A549 (cell line): Measurements from ENCODE around the gene FAM8A1. TPM values are rescaled to one million over a fixed set of nuclear protein-coding genes. Genes with fewer than 3 reads are reported as not detected.

ENCODE experiments used
- ATAC-seq, 2 experiments: fragments of 200-7000 bp in 1 of 2; fragments of >200 bp in 1 of 2; cut with Nextera tagmentation in 1 of 2; cut with Tn5 transposase in 1 of 2; 3 replicates each; pipeline versions ENCODE4 v1.8.0 to v1.9.1; 2018 to 2020; ENCODE audit warnings: mild to moderate bottlenecking in 1 of 2, moderate library complexity in 1 of 2
- CTCF ChIA-PET: fragments of 300-600 bp; sonication (Branson Sonifier 250); formaldehyde crosslinking; extraction: SDS; loops from one replicate; lab custom pipeline; 2021; ENCODE audit warnings: antibody characterized with exemption, inconsistent platforms; lab: Yijun Ruan, JAX
- POLR2A ChIA-PET: fragments of 350-600 bp; formaldehyde crosslinking; extraction: SDS; loops from one replicate; lab custom pipeline; 2021; ENCODE audit warnings: antibody characterized with exemption, inconsistent platforms; lab: Yijun Ruan, JAX
- DNase-seq, 2 experiments: peaks; one replicate each; pipeline versions ENCODE4 v3.0.0 to v3.0.0-alpha.2; 2011 to 2016; ENCODE audit warnings: low read depth in 1 of 2, low spot score in 1 of 2
- FAIRE-seq: peaks from 2 replicates; lab custom pipeline; 2011; peaks lifted over from hg19 to GRCh38; lab: Jason Lieb, UNC
- H3K27ac ChIP-seq, 2 experiments: fragments of >200 bp; sonication (Bioruptor Twin); formaldehyde crosslinking; 3 replicates each; pipeline ENCODE4 v1.5.1; 2016 to 2017
- H3K4me1 ChIP-seq: fragments of >200 bp; sonication (Bioruptor Twin); formaldehyde crosslinking; 3 replicates; pipeline ENCODE4 v1.6.1; 2016
- H3K4me2 ChIP-seq: fragments of >200 bp; sonication (Bioruptor Twin); formaldehyde crosslinking; 3 replicates; pipeline ENCODE4 v1.6.1; 2016
- H3K4me3 ChIP-seq: fragments of >200 bp; sonication (Bioruptor Twin); formaldehyde crosslinking; 3 replicates; pipeline ENCODE4 v1.5.1; 2016
- H3K9me3 ChIP-seq: fragments of >200 bp; sonication (Bioruptor Twin); formaldehyde crosslinking; 3 replicates; pipeline ENCODE4 v1.6.1; 2016
- CHD2 ChIP-seq: fragments of 150-350 bp; IDR thresholded peaks from 2 replicates; pipeline ENCODE4 v1.6.1; 2014; ENCODE audit warnings: low read length; ENCODE audit not compliant: partially characterized antibody
- E2F6 ChIP-seq: IDR thresholded peaks from 2 replicates; pipeline ENCODE4 v1.6.1; 2012; ENCODE audit warnings: low read depth, borderline replicate concordance
- EHF ChIP-seq: fragments of 250-450 bp; sonication (Bioruptor Pico); IDR thresholded peaks from 2 replicates; pipeline ENCODE4 v1.5.0; 2020; ENCODE audit warnings: mild to moderate bottlenecking
- ESRRA ChIP-seq: fragments of 150-350 bp; IDR thresholded peaks from 2 replicates; pipeline ENCODE4 v1.6.1; 2014; ENCODE audit warnings: mild to moderate bottlenecking, low read length, borderline replicate concordance
- FOXS1 ChIP-seq: fragments of 250-450 bp; sonication (Bioruptor Pico); IDR thresholded peaks from 2 replicates; pipeline ENCODE4 v1.5.0; 2020; ENCODE audit warnings: mild to moderate bottlenecking, moderate library complexity
- HDAC2 ChIP-seq: fragments of 200-600 bp; sonication (generic); IDR thresholded peaks from 2 replicates; pipeline ENCODE4 v1.6.1; 2016
- HOXB5 ChIP-seq: fragments of 250-450 bp; sonication (Bioruptor Pico); IDR thresholded peaks from 2 replicates; pipeline ENCODE4 v1.5.0; 2020; ENCODE audit warnings: mild to moderate bottlenecking, moderate library complexity
- JUNB ChIP-seq: fragments of >200 bp; sonication (Bioruptor Twin); formaldehyde crosslinking; IDR thresholded peaks from 2 replicates; pipeline ENCODE4 v1.6.1; 2016
- MAZ ChIP-seq: fragments of 150-350 bp; IDR thresholded peaks from 2 replicates; pipeline ENCODE4 v1.6.1; 2014; ENCODE audit warnings: antibody characterized with exemption, low read depth, low read length, borderline replicate concordance
- NFE2L2 ChIP-seq: fragments of 150-350 bp; conservative IDR thresholded peaks from 2 replicates; pipeline ENCODE4 v1.6.1; 2014; ENCODE audit warnings: low read length
- NPAS2 ChIP-seq: fragments of 250-450 bp; sonication (Bioruptor Pico); IDR thresholded peaks from 2 replicates; pipeline ENCODE4 v1.8.0; 2022; ENCODE audit warnings: mild to moderate bottlenecking, moderate library complexity, borderline replicate concordance
- NR3C1 ChIP-seq: fragments of >200 bp; sonication (Bioruptor Twin); formaldehyde crosslinking; IDR thresholded peaks from 3 replicates; pipeline ENCODE4 v1.6.1; 2017
- PBX3 ChIP-seq: IDR thresholded peaks from 2 replicates; pipeline ENCODE4 v1.6.1; 2012
- POLR2AphosphoS2 ChIP-seq: conservative IDR thresholded peaks from 2 replicates; pipeline ENCODE4 v1.6.1; 2012; ENCODE audit warnings: low read length, improper control_type of control experiment, inconsistent platforms
- RFX5 ChIP-seq: fragments of 450-650 bp; IDR thresholded peaks from 2 replicates; pipeline ENCODE4 v1.7.1; 2014; ENCODE audit warnings: antibody characterized with exemption, mild to moderate bottlenecking, moderate library complexity
- SMC3 ChIP-seq: fragments of >200 bp; sonication (Bioruptor Twin); formaldehyde crosslinking; IDR thresholded peaks from 3 replicates; pipeline ENCODE4 v1.6.1; 2018; ENCODE audit warnings: inconsistent platforms
- TP53 ChIP-seq: fragments of 250-450 bp; sonication (Bioruptor Pico); IDR thresholded peaks from 2 replicates; pipeline ENCODE4 v1.5.0; 2021; ENCODE audit warnings: mild to moderate bottlenecking, moderate library complexity
- USF2 ChIP-seq: fragments of 450-650 bp; IDR thresholded peaks from 2 replicates; pipeline ENCODE4 v1.6.1; 2014; ENCODE audit warnings: antibody characterized with exemption
- ZFP36 ChIP-seq: fragments of 450-650 bp; IDR thresholded peaks from 2 replicates; pipeline ENCODE4 v1.6.1; 2014; ENCODE audit warnings: borderline replicate concordance; ENCODE audit not compliant: partially characterized antibody
- ZNF302 ChIP-seq: fragments of 250-450 bp; sonication (Bioruptor Pico); IDR thresholded peaks from 2 replicates; pipeline ENCODE4 v1.9.0; 2021; ENCODE audit warnings: inconsistent platforms, mild to moderate bottlenecking, moderate library complexity
- ZSCAN20 ChIP-seq: fragments of 250-450 bp; sonication (Bioruptor Pico); IDR thresholded peaks from 2 replicates; pipeline ENCODE4 v1.8.0; 2022; ENCODE audit warnings: mild to moderate bottlenecking, moderate library complexity
- WGBS: methylation state at CpG from one replicate; pipeline ENCODE4 v1.1.6; 2017; ENCODE audit errors: missing lambda C conversion rate; 5-methylcytosine and 5-hydroxymethylcytosine counted together
- polyA plus RNA-seq, 4 experiments: library from polyadenylated mRNA; depleted of rRNA in 3 of 4; stranded (reverse); fragments of >200 nt; fragmentation: RNase III in 1 of 4; extraction: RNeasy Plus Mini Kit Qiagen cat#74134 plus additional on column Dnase treatment in 1 of 4; gene quantifications; 2 replicates in 3 of 4; 3 replicates in 1 of 4; pipeline ENCODE4 v1.2.3, GENCODE V29; 2011 to 2017

FAM8A1 gene
- polyA plus RNA-seq, 2 of the 4 experiments (the other 2 are of a cell fraction), result 5.5 to 9.0 TPM

GRCh38 chr6:17556014-17556413, 44.1 kb upstream of the FAM8A1 start (continued):
- TF ChIP-seq PBX3 (no peak), MAZ (no peak)
- TF ChIP-seq, all 56 proteins: peak for 0

- H3K4me2 ChIP-seq, result no peak overlapping the region
- POLR2A ChIA-PET, result no interaction called here
- no peak for TF ChIP-seq TP53
- TF ChIP-seq HDAC2, result no peak
- no peak for TF ChIP-seq FOXS1 (CRISPR knock-in tag)
- no peak for TF ChIP-seq NR3C1
- TF ChIP-seq SMC3, result no peak
- TF ChIP-seq E2F6, result no peak
- no peak for TF ChIP-seq ZNF302 (CRISPR knock-in tag)
- no peak for TF ChIP-seq ZSCAN20 (CRISPR knock-in tag)
- TF ChIP-seq POLR2AphosphoS2, result no peak
- no peak for TF ChIP-seq NPAS2 (CRISPR knock-in tag)
- TF ChIP-seq EHF, result no peak
- no peak for TF ChIP-seq HOXB5
- no peak for TF ChIP-seq NFE2L2
- no peak for TF ChIP-seq ESRRA
- TF ChIP-seq JUNB, result no peak
- TF ChIP-seq ZFP36, result no peak
- TF ChIP-seq, all 56 proteins: peak for 0
- ATAC-seq (no peak), DNase-seq (no peak), FAIRE-seq (no peak)
- WGBS, result 65% methylated on average over 3 of the region's 3 CpGs
- Histone ChIP-seq H3K27ac (no peak overlapping the region), H3K4me1 (no peaks in the 10 kb centered on the region), H3K4me3 (no peak overlapping the region), H3K9me3 (0 out of 3 replicates have a peak, but pooled peaks cover 10% of the 10 kb centered on the region)
- CTCF ChIA-PET, result no interaction called here
Measured at GRCh38 chr6:17562636-17563035, 37.5 kb upstream of the FAM8A1 start.

GRCh38 chr6:17565399-17565798, 34.7 kb upstream of the FAM8A1 start:
- DNase-seq (peak in 1 of 2 experiments; percentile 9), FAIRE-seq (no peak), ATAC-seq (no peak)
- 33% methylated on average over 1 of the region's 3 CpGs for WGBS
- POLR2A ChIA-PET, result no interaction called here
- no peaks in the 10 kb centered on the region for H3K4me1 ChIP-seq
- no peak overlapping the region for H3K4me2 ChIP-seq
- TF ChIP-seq USF2 (no peak), CHD2 (no peak), ZFP36 (peak; percentile 72)
- no peak overlapping the region for H3K4me3 ChIP-seq
- CTCF ChIA-PET, result interaction anchor here (0.8 kb wide), 1 partner anchor 411 kb away, joined by 3 read pairs; no protein-coding TSS in a partner anchor
- 0 out of 3 replicates have a peak, but pooled peaks cover 10% of the 10 kb centered on the region for H3K9me3 ChIP-seq
- H3K27ac ChIP-seq, result no peak overlapping the region

GRCh38 chr6:17574866-17575560, 25.1 kb upstream of the FAM8A1 start:
- TF ChIP-seq TP53 (no peak), EHF (no peak), RFX5 (no peak)
- peak in 1 of 2 experiments; percentile 47; a peak in 1 of 6 replicates for ATAC-seq
- no peak overlapping the region for H3K27ac ChIP-seq
- DNase-seq, result no peak
- CTCF ChIA-PET, result interaction anchor here (1.0 to 1.3 kb wide), 3 partner anchors 9 to 10 kb away, joined by 3 to 4 read pairs (median 4); no protein-coding TSS in a partner anchor
- POLR2A ChIA-PET, result no interaction called here
- no peak overlapping the region for H3K4me2 ChIP-seq
- 46% methylated on average over 8 of the region's 8 CpGs for WGBS
- no peaks in the 10 kb centered on the region for H3K4me1 ChIP-seq
- H3K4me3 ChIP-seq, result no peak overlapping the region
- no peak for FAIRE-seq
- H3K9me3 ChIP-seq, result peaks cover 10% of the 10 kb centered on the region; the same call in 2 of the 3 replicates
